Chondrocyte (in vitro differentiated cells): ENCODE data around the gene TOP2B. TPM values are rescaled to one million over a fixed set of nuclear protein-coding genes. Genes with fewer than 3 reads are reported as not detected.

Experiments used
- DNase-seq: peaks from one replicate; pipeline ENCODE4 v3.0.0; 2021; ENCODE audit warnings: mixed read lengths, low spot score
- H3K27ac Mint-ChIP-seq: one replicate; pipeline ENCODE4 v1.8.0; 2021; ENCODE audit warnings: mild to moderate bottlenecking, moderate library complexity, mixed read lengths; ENCODE audit not compliant: unreplicated experiment
- H3K27me3 Mint-ChIP-seq: 2 replicates; pipeline ENCODE4 v1.8.0; 2021; ENCODE audit warnings: low read depth, mixed read lengths
- H3K36me3 Mint-ChIP-seq: 2 replicates; pipeline ENCODE4 v1.8.0; 2021; ENCODE audit warnings: low read depth, mixed read lengths
- H3K4me1 Mint-ChIP-seq: 2 replicates; pipeline ENCODE4 v1.8.0; 2021; ENCODE audit warnings: low read depth, mild to moderate bottlenecking, mixed read lengths
- H3K4me3 Mint-ChIP-seq: one replicate; pipeline ENCODE4 v1.8.0; 2021; ENCODE audit warnings: mild to moderate bottlenecking, moderate library complexity, mixed read lengths; ENCODE audit not compliant: unreplicated experiment
- H3K9me3 Mint-ChIP-seq: 2 replicates; pipeline ENCODE4 v1.8.0; 2021; ENCODE audit warnings: low read depth, mixed read lengths
- total RNA-seq: library from RNA; stranded (reverse); gene quantifications from 3 replicates; pipeline ENCODE4 v1.2.1, GENCODE V29; 2021
- TF ChIP-seq, protein P1 (sequence below): fragments of 200-600 bp; sonication (generic); IDR thresholded peaks from 2 replicates; pipeline ENCODE4 v1.5.0; 2021; ENCODE audit warnings: antibody characterized with exemption, mild to moderate bottlenecking, moderate library complexity

Gene TOP2B
- total RNA-seq, 1 donor from 2014 or later: 80.9 TPM

DNA sequence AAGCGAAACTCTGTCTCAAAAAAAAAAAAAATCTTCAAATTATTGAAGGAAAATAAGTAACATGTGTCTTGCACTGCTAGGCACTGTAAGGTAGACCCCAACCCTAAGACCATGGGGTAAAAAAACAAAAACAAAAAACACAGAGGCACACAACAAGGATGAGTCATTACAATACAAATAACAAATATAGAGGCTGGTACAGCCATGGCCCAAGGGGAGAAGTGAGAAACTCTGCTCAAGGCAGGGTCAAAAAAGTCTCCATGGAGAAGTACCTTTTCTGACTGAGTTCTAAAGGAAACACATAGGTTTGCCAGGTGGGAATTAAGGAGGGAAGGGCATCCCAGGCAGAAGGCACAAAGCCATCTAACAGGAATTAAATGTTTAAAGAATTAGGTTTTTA, 54.5 kb downstream of the TOP2B start:
- Mint-ChIP-seq H3K27ac (no peak overlapping the region), H3K27me3 (no peaks in the 10 kb centered on the region), H3K36me3 (peaks cover 35% of the 10 kb centered on the region), H3K9me3 (no peaks in the 10 kb centered on the region), H3K4me3 (no peak overlapping the region), H3K4me1 (peaks cover 8% of the 10 kb centered on the region)
- TF ChIP-seq, protein P1, sequence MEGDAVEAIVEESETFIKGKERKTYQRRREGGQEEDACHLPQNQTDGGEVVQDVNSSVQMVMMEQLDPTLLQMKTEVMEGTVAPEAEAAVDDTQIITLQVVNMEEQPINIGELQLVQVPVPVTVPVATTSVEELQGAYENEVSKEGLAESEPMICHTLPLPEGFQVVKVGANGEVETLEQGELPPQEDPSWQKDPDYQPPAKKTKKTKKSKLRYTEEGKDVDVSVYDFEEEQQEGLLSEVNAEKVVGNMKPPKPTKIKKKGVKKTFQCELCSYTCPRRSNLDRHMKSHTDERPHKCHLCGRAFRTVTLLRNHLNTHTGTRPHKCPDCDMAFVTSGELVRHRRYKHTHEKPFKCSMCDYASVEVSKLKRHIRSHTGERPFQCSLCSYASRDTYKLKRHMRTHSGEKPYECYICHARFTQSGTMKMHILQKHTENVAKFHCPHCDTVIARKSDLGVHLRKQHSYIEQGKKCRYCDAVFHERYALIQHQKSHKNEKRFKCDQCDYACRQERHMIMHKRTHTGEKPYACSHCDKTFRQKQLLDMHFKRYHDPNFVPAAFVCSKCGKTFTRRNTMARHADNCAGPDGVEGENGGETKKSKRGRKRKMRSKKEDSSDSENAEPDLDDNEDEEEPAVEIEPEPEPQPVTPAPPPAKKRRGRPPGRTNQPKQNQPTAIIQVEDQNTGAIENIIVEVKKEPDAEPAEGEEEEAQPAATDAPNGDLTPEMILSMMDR: no peak
- no peak for DNase-seq

DNA sequence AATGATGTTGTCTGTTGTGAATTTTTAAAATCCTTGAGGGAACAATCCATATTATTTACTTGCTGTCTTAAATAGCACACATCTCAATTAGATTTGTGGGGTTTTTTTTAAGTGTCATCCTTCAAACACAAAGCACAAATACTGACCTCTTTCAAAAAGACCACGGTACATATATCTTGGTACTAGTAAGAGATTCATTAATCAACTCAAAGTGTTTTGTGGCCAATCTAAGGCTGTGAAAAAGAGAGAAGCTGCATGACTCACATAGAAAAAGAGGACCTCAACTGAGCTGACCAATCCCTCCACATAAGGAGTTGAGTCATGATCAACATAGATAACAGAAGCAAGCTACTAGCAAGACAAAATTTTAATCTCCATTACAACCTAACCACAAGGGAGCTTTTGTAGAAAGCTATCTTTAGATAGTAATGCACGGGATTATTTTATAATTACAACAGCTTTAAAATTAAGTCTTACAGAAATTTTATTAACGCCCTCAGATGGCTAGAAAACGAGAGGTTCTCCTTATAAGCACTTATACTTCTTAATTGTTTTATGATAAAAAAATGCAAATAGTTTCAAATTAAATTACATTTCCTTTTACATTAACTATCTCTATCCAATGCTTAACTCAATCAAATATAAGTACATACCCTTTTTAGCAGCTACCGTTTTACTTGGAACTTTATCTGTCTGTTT, 60.5 kb downstream of the TOP2B start:
- Mint-ChIP-seq H3K4me3 (no peak overlapping the region), H3K27ac (peak overlapping the region; percentile 45), H3K9me3 (no peaks in the 10 kb centered on the region), H3K4me1 (peaks cover 27% of the 10 kb centered on the region), H3K27me3 (no peaks in the 10 kb centered on the region), H3K36me3 (peaks cover 12% of the 10 kb centered on the region)
- DNase-seq: no peak
- TF ChIP-seq, protein P1: no peak

DNA sequence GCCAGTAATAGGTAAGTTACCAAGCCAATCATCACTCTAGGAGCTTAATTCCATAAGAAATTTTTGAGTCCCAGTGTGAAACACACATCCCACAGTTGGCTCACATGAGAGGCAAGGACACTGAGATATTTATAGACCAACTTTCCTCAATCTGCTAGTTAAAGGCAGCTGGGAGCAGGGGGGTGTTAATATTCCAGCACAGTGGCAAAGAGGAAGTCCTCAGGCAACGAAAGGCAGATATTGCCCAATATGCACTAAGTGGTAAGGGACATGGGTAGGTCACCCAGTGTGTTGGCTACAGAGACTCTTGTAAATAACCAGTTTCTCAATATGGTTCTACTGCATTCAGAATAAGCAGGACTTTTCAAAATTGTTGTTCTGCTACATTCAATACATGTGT, 61.0 kb downstream of the TOP2B start:
- Mint-ChIP-seq H3K4me1 (peaks cover 27% of the 10 kb centered on the region), H3K36me3 (peaks cover 14% of the 10 kb centered on the region), H3K4me3 (no peak overlapping the region), H3K27ac (peak overlapping the region; percentile 24), H3K27me3 (no peaks in the 10 kb centered on the region), H3K9me3 (no peaks in the 10 kb centered on the region)
- no peak for DNase-seq
- TF ChIP-seq, protein P1: no peak

DNA sequence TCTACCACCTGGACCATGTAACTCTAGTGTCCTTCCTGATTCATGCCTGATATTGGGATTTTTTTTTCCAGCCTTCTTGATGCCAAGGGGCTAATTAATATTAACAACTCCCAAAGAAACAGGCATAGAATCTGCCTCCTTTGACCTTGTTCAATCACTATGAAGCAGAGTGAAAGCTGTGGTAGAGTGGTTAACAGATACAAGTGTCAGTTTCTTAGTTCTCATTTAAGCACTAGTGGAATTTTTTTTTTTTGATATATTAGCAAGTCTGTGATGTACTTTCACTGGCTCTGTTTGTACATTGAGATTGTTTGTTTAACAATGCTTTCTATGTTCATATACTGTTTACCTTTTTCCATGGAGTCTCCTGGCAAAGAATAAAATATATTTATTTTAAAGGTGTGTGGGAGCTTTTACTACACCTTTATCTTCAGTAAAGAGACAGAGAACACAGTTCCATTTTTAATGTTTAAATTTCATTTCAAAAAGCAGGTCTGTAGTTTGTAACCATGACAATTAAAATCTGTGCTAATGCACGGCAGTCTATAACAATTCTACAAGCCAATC, 67.1 kb downstream of the TOP2B start:
- Mint-ChIP-seq H3K4me3 (no peak overlapping the region), H3K27ac (no peak overlapping the region), H3K9me3 (no peaks in the 10 kb centered on the region)

DNA sequence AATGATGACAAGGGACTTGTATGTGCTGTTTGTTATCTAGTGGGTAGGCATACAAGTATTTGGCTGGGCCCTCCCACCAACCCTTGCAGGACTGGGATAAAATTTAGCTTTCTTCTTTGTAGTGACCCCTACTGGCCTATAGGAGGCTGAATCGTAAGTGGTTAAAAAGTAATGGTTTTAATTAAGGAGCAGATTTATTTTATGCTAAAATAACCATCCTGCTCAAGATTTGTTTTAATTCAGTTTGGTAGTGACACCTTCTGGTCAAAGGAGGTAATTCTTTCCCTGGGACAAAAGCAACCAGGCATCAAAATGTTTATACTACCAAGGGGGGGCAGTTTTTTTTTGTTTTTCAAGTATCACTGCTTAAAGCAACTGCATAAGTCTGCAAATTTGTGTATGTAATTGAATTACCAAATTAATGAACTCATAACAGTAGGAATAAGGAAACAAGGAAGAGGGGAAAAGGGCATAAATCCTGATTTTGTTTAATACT, 70.7 kb downstream of the TOP2B start:
- TF ChIP-seq, protein P1: peak; percentile 96
- peak overlapping the region; percentile 42 for H3K27ac Mint-ChIP-seq
- H3K4me3 Mint-ChIP-seq: no peak overlapping the region
- peaks cover 40% of the 10 kb centered on the region for H3K4me1 Mint-ChIP-seq
- H3K9me3 Mint-ChIP-seq: no peaks in the 10 kb centered on the region
- no peaks in the 10 kb centered on the region for H3K27me3 Mint-ChIP-seq
- no peak for DNase-seq
- peaks cover 5% of the 10 kb centered on the region for H3K36me3 Mint-ChIP-seq

More for the DNA sequence above, 67.1 kb downstream of the TOP2B start:
- peaks cover 5% of the 10 kb centered on the region for H3K36me3 Mint-ChIP-seq
- TF ChIP-seq, protein P1: no peak
- no peak for DNase-seq
- H3K4me1 Mint-ChIP-seq: peaks cover 16% of the 10 kb centered on the region
- no peaks in the 10 kb centered on the region for H3K27me3 Mint-ChIP-seq
